HG03439 (cell line): ENCODE results near the gene NUDT3.

Experiments
- ATAC-seq: cut with Tn5 transposase; IDR thresholded peaks from one replicate; pipeline ENCODE4 v1.9.1; 2021; ENCODE audit warnings: mild to moderate bottlenecking, moderate library complexity; ENCODE audit not compliant: unreplicated experiment

The NUDT3 gene

DNA sequence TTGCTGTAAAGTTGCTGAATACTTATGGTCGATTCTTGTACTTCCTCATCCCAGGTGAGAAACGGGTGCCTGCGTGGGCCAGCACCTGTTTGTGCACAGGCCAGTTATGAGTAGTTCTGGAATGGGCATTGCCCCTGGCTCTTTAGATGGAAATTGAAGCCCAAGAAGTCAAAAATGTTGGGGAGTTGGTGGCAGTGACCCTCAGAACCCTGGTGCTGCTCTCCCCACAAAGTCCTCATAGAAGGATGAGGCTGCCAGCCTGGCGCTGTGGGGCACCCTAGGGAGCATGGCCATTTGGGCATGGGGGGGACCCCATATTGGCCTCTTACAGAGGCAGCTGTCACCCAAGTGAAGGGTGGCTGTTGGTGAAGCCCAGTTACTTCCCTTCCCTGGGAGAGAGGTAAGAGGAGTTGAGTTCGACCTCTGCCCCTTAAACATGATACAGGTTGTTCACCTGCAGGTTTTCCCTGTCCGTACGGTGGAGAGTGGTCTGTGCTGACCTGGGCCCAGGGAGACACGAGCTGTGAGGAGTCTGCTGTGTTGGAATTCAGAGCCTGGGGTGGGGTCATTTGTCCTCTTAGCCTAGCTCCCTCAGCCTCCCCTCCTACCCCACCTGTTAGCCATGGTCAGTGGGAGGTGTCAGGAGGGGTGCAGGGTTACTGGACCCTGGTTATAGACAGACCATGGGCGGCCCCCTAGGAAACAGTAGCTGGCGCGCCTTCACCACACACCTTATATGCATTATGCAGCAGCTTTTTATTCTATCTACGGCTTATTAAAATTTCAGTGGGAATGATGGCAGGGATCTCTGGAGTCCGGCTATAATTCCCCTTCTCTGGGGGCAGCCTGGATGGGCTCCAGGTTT is 150.9 kb downstream of the NUDT3 start:
- ATAC-seq = no peak

DNA sequence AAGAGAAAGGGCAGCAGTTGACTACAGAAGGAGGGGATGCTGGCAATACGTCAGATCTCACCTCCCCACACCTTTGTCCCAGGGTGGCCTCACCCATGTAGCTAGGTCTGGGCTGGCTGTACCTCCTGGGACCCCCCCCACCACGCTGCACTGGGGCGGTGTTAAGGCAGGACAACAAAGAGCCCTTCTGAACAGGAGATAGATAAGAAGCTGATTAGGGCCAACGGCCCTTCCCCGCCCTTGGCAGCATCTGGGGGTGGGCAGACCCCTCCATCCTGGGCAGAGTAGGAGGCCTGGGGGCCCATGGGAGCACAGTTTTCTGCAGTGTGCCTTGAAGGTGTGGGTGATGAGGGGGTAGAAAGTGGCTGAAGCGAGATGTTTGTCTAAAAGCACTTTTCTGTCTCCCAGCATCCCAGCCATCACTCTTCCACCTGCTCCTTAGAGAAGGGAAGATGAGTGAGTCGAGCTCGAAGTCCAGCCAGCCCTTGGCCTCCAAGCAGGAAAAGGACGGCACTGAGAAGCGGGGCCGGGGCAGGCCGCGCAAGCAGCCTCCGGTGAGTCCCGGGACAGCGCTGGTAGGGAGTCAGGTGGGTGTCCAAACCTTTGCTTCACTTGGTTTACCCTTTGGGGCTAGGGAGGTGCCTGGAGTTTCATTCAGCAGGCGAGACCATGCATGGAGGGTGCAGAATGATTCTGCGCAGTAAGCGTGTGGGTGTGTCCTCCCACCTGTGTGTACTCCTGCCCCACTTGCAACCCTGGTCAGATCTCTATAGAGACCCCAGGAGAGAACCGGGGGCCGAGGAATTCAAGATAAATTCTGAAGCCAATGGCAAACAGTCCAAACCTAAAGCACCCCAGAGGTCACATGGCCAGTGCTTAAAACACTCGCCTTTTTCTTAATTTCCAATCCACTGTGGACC is 151.9 kb downstream of the NUDT3 start:
- no peak for ATAC-seq

DNA sequence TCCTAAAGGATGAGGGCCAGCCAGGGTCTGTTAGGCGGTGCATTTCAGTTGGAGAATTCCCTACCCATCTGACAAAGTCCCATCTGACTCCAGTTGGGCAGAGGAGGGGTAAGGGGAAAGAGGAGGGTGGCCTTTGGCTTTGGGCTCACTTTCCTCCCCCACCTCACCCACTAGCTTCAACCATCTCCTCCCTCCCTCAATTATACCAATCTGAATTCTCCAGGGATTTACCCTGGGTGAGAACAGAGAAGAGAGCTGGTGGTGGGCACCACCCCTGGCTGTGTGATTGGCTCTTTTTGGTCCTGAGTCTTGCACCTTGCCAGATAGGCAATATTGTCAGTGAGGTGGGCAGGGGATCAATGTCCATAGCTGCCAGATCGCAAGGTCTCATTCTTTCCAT is 152.6 kb downstream of the NUDT3 start:
- ATAC-seq = no peak

DNA sequence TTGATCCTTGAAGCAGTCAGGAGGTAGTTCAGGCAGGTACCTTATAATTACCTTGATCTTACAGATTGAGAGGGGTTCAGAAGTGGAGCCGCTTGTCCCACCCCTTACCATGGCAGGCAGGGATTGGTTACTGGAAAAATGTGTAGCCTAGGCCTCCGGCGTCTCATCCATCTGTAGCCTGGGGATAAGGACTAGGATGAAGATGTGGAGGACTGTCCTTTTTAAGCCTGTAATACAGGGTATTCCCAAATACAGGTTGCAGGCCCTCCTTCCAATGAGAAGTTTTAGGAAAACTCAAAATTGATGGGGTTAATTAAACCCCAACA is 153.0 kb downstream of the NUDT3 start:
- no peak for ATAC-seq

DNA sequence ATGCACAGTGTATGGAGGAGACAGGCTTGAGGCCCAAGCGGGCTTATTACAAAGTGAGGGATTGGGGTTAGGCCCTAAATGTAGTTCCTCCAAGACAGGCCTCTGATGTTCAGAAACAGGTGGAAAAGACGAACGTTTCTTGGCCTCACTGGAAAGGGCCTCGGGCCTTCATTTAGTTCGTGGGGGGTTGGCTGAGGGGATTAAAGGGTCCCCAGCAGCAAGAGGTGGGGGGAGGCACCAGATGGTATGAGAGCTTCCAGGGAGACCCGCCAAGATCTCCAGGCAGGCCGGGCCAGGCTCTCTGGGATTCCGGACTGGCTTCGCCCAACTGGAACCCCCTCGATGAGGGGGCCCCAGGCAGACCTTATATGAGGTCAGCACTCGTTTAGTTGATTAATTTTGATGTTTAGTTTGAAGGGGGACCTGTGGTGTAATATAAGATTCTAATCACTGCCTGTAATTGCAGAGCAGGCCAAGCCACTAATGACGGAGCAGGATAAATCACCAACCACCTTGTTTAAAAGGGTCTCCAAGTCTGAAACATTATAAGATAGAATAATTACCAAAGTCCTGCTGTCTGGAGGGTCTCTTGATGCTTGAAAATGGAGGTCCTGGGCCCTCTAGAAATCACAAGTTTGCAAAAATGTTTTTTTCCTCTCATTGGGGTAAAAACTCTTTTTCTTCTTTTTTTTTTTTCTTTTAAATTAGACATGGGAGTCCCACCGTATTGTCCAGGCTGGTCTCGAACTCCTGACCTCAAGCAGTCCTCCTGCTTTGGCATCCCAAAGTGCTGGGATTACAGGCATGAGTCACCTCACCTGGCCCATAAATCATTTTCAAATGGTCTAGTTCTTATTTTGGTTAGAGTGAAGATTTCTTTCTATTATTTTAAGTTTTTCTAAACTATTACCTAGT is 153.6 kb downstream of the NUDT3 start:
- no peak for ATAC-seq

DNA sequence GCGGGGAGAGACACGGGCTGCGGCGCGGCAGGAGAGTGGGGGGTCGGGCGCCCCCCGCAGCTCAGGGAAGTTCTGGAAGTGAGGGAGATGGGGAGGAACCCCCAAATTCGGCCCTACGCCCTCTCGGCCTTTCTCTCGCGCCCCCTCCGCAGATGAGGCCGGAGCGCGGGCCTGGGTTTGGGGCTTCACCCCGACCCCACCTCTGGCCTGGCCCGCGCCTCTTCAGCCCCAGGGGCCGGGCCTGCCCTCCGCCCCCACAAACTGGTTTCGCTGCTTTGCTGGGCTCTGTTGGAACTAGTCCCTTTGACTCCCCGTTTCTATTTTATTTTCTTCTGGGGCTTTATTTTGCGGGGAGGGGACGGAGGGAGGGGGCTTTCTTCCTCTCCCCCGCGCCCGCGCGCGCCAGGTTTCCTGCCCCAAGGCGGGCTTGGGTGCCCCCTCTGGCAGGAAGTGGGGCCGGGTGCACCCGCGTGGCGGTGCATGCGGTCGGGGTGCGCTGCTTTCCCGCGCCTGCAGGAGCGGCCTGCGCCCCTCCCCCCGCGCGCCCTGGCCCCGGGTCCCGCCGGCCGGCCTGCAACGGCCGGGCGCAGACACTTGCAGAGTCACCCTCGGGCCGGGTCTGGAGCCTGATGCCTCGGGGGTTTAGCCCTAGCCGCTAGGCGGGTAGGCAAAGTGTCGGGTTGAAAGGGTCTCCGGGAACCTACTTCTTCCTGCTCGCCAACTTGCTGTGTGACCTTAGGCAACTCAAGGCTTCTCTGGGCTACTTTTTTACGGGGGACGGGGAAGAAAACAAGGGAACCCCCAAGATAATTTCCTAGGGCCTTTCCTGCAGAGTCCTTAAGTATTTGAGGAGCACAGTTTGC is 154.5 kb downstream of the NUDT3 start:
- ATAC-seq = peak; percentile 3

DNA sequence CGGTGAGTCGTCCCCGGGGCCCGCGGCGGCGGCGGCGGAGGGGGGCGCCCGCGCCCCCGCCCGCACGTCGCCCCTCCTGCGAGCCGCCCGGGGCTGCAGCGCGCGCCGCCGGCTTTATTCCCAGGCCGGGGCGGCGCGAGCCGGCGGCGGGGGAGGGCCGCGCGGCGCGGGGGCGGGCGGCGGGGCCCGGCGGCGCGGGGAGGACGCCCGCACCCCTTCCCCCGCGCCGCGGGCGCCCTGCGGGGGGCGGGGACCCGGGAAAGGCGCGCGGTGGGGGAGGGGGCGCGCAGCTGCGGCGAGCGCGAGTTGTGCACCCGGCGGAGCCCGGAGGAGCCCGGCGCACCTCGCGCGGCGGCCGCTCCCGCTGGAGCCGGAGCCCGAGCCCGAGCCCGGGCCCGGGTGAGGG is 155.2 kb downstream of the NUDT3 start:
- peak; percentile 7 for ATAC-seq

DNA sequence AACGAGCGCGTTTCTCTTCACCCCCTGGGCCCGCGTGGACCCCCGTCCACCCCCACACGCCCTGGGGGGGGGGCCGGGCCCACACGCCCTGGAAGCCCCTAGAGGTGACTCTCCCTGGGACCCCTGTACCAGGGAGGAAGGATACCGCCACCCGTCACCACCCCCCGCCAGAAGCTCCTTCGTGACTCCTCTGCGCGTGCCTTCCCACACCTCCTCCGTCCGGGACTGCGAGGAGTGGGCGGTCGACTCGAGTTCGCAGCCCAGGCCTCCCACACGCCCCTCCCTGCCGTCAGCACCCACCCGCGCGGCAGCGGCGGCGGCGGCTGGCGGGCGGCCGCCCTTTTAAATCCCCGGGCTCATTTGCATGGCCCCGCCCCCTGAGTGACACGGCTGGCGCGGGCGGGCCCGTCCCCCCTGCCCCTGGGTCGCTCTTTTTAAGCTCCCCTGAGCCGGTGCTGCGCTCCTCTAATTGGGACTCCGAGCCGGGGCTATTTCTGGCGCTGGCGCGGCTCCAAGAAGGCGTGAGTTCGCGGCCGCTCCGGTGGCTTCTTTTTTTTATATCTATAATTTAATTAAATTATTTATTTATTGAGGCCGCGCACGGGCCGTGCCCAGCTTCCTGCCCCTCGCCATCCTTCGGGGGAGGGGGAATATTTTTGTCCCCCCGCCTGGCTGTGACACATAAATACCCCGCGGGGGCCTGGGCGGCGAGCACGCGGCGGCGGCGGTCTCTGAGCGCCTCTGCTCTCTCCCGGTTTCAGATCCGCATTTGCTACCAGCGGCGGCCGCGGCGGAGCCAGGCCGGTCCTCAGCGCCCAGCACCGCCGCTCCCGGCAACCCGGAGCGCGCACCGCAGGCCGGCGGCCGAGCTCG is 155.8 kb downstream of the NUDT3 start, which contains the start of gene HMGA1:
TSS of gene HMGA1 (plus strand) at position 431 of the 873 bp plus-strand sequence. CDS start 3,908 bp downstream, outside the sequence.
- ATAC-seq = peak; percentile 65

DNA sequence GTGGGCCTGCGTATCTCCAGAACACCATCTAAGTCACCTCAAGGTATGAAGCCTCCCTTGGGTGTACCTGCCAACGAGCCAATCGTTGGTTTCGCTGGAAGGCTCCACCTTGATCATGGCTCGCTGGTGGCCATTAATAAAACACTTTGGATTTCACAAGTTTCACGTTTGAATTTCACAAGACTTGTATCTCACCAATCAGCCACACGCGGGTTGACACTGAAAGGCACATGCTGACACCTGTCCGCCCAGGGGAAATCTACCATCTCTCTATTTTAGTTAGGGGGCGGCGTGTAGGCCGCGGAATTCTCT is 156.4 kb downstream of the NUDT3 start:
- peak; percentile 10 for ATAC-seq

DNA sequence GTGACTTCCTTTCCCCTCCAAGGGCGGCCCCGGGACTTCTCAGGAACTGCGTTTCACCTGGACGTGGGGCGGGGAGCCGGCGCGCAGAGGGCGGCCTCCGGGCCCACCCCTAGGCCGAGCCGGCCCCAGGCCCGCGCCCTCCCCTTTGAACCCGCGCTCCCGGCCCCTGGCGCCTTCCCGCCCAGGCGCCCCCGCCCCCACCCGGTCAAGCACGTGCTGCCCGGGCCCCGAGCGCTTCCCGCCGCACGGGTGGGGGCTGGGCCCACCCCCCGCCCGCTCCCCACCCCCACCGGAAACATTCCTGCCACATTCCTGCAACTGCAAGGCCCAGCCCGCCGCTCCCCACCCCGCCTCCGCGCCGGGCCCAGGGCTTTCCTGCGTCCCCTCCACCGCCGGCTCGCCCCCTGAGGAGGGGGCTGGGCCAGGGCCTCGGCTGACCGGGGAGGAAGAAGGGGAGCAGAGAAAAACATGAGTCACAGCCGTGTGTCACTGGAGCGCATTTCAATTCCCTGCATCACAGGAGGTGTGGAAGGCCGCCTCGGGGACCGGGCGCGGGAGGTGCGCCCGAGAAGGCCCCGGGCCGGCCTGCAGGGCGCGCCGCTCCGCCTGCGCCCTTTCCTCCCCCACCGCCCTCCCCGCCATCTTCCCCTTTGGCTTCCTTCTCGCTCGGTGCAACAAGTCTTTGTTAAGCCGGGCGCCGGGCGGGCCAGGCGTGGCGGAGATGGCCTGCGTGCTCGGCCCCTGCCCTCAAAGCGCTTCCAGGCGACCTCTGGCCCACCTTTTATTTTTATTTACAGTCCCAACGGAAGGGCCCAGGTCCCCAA is 156.9 kb downstream of the NUDT3 start:
- no peak for ATAC-seq

DNA sequence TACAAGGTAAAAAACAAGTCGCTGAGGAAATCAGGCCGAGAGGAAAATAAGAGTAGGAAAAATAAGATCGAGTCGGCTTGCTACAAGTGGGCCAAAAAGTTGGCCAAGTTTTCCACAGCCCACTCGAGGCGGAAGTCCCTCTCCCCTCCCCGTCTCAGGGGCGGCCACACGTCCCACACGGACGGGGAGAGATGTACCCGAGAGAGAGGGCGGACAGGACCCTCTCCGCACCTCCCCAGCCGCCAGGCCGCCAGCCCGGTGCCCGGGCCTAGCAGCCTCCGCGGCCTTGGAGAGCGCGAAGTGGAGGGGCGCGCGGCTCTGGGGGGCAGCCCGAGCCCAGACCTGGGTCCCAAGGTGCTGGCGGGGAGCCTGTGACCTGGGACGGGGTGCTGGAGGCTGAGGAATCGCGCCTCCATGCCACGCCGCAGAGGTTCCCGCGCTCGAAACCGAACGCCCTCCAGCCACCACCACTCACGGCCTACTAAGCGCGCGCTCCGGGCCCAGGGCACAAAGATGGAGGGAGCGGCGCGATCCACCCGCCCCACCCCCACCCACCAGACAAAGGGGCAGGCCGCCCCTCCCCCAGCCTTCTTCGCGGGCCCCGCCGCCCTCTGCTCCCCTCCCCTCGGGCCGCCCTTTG is 157.7 kb downstream of the NUDT3 start:
- no peak for ATAC-seq

DNA sequence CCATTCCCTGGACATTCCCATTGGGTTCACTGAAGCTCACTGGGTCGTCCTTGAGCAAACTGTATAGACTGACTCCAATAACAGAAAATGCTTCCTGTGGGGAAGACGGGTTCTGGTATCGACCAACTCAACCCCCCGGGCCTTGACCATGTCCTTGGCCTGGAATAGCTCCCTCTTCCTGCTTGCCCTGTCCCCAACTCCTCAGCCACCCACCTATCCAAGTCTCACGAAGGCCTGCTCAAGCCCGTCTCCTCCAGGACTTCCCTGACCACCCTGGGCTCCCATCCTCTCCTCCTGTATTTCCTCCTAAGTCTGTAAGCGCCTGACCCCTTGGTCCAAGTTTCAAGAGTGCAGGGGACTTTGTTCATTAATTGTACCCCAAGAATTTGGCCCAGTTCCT is 158.6 kb downstream of the NUDT3 start:
- no peak for ATAC-seq

DNA sequence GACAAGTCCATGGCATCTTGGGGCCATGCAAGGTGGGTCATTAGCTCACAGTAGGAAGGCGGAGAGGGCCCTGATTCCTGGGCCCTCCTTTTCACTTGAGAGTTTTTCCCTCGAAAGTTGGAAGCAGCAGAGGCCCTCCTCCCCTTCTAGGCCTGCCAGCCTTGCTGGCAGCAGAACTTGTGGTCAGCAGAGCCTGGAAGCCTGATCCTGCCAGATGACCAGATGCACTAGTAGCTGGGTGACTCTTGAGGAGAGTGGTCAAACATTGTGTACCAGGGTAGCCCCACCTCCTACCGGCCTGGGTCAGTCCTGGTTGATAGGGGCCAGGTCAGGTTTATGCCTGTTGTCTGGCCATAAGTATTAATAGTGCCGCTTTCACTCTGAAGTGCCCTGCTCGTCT is 159.6 kb downstream of the NUDT3 start:
- no peak for ATAC-seq

DNA sequence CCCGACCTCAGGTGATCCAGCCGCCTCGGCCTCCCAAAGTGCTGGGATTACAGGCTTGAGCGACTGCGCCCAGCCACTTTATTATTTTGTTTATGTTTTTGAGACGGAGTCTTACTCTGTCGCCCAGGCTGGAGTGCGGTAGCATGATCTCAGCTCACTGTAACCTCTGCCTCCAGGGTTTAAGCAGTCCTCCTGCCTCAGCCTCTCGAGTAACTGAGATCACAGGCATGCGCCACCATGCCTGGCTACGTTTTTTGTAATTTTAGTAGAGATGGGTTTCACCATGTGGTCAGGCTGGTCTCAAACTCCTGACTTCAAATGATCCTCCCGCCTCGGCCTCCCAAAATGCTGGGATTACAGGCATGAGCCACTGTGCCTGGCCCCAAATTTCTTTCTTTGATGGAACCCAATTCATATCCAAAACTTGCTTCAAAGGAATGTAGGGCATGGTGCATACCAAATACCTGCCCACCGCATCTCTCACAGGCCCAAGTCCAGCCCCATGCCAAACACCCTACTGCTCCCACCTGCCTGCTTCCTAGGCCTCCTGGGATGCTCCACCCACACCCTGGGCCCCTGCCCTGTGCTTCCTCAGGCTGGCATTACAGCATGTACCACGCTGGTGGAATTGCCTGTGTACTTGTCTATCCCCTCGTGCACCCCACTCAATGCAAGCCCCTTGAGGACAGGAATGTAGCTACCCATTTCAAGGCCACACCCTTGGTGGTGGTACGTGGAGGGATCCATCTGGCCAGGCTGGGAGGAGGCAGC is 160.7 kb downstream of the NUDT3 start:
- ATAC-seq = no peak

DNA sequence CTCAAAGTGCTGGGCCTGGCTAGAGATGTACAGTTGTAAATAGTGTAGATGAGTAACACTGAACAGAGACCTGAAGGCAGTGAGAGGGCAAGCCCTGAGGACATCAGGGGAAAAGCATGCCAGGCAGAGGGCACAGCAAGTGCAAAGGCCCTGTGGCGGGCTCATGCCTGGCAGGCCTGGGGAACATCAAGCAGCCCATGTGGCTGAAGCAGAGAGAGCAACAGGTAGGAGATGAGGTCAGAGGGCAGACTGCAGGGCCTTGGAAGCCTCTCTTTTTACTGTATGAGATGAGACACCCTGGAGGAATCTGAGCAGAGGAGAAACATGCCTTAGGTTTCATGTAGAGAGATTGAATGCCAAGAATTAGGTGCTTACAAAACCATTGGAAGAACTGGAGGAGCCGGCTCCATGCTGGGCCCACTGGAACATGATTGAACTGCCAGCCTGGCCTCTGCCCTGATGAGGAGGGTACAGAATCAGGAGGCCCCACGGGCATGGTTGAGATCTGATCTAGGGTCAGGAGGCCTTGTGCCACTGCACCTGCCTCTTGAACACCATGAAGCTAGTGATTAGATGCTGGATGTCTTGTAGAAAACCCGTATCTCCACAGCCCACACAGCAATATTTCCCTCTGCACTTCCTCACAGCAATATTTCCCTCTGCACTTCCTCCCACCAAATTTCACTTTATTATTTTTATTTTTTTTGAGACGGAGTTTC is 161.7 kb downstream of the NUDT3 start:
- no peak for ATAC-seq

DNA sequence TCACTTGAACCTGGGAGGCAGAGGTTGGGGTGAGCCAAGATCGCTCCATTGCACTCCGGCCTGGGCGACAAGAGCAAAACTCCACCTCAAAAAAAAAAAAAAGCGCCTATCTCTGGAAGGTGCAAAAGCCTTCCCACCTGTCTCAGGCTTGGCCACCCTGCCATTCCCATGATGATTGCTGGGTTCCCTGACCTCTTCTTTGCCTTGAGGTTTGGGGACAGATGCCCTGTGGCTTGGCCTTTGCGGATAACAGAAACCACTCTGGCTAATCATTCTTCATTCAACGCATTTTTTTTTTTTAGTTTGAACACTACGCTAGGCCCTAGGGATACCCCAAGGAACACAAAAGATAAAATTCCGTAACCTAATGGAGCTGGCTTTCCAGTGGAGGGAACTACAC is 162.6 kb downstream of the NUDT3 start:
- ATAC-seq = no peak
